Glutamatergic neuron (in vitro differentiated cells): Measurements from ENCODE around the gene ANOS1. TPM values are rescaled to one million over a fixed set of nuclear protein-coding genes. Genes with fewer than 3 reads are reported as not detected.

Source experiments
- DNase-seq: peaks from one replicate; pipeline ENCODE4 v3.0.0; 2022
- H3K27ac Mint-ChIP-seq: one replicate; pipeline ENCODE4 v1.8.0; 2020; ENCODE audit warnings: mild to moderate bottlenecking, mixed read lengths, inconsistent platforms; ENCODE audit not compliant: unreplicated experiment
- H3K27me3 Mint-ChIP-seq: one replicate; pipeline ENCODE4 v1.8.0; 2020; ENCODE audit warnings: mild to moderate bottlenecking, moderate library complexity, mixed read lengths, inconsistent platforms; ENCODE audit not compliant: unreplicated experiment
- H3K36me3 Mint-ChIP-seq: one replicate; pipeline ENCODE4 v1.8.0; 2020; ENCODE audit warnings: mild to moderate bottlenecking, mixed read lengths, inconsistent platforms; ENCODE audit not compliant: unreplicated experiment
- H3K4me1 Mint-ChIP-seq: one replicate; pipeline ENCODE4 v1.8.0; 2020; ENCODE audit warnings: mild to moderate bottlenecking, low read depth, mixed read lengths, inconsistent platforms; ENCODE audit not compliant: unreplicated experiment
- H3K4me3 Mint-ChIP-seq: one replicate; pipeline ENCODE4 v1.8.0; 2020; ENCODE audit warnings: mild to moderate bottlenecking, mixed read lengths, inconsistent platforms; ENCODE audit not compliant: unreplicated experiment
- H3K9me3 Mint-ChIP-seq: one replicate; pipeline ENCODE4 v1.8.0; 2020; ENCODE audit warnings: mild to moderate bottlenecking, moderate library complexity, mixed read lengths, inconsistent platforms; ENCODE audit not compliant: unreplicated experiment
- CTCF ChIP-seq: fragments of 200-600 bp; sonication (generic); IDR thresholded peaks from one replicate; pipeline ENCODE4 v1.5.0; 2021; ENCODE audit not compliant: partially characterized antibody, unreplicated experiment
- total RNA-seq: library from RNA; stranded (reverse); fragmentation: NEBNext Ultra II Directional; extraction: Animal tissue kit (Norgen Biotek cat#: 25700); gene quantifications from one replicate; pipeline ENCODE4 v1.2.1, GENCODE V29; 2021; ENCODE audit not compliant: unreplicated experiment

The ANOS1 gene
- total RNA-seq, 1 donor from 2014 or later = 1.0 TPM

GRCh38 chrX:8576821-8577220, 155.1 kb downstream of the ANOS1 start:
- TF ChIP-seq CTCF = no peak
- no peak for DNase-seq
- H3K27me3 Mint-ChIP-seq = peaks cover 2% of the 10 kb centered on the region
- H3K27ac Mint-ChIP-seq = no peak overlapping the region
- H3K4me3 Mint-ChIP-seq = no peak overlapping the region
- H3K9me3 Mint-ChIP-seq = no peaks in the 10 kb centered on the region
- H3K4me1 Mint-ChIP-seq = peaks cover 2% of the 10 kb centered on the region
- no peaks in the 10 kb centered on the region for H3K36me3 Mint-ChIP-seq

GRCh38 chrX:8565729-8566128, 166.2 kb downstream of the ANOS1 start:
- no peaks in the 10 kb centered on the region for H3K36me3 Mint-ChIP-seq
- TF ChIP-seq CTCF = no peak
- no peak for DNase-seq
- no peaks in the 10 kb centered on the region for H3K27me3 Mint-ChIP-seq
- H3K9me3 Mint-ChIP-seq = no peaks in the 10 kb centered on the region
- H3K4me1 Mint-ChIP-seq = no peaks in the 10 kb centered on the region
- H3K27ac Mint-ChIP-seq = no peak overlapping the region
- no peak overlapping the region for H3K4me3 Mint-ChIP-seq

- Mint-ChIP-seq H3K4me1 (no peaks in the 10 kb centered on the region), H3K9me3 (no peaks in the 10 kb centered on the region), H3K27me3 (no peaks in the 10 kb centered on the region), H3K4me3 (no peak overlapping the region), H3K36me3 (no peaks in the 10 kb centered on the region), H3K27ac (no peak overlapping the region)
- no peak for DNase-seq
- no peak for TF ChIP-seq CTCF
Measured at GRCh38 chrX:8548446-8548845, 183.5 kb downstream of the ANOS1 start.

GRCh38 chrX:8546715-8547114, 185.2 kb downstream of the ANOS1 start:
- DNase-seq = no peak
- Mint-ChIP-seq H3K4me1 (no peaks in the 10 kb centered on the region), H3K27ac (no peak overlapping the region), H3K36me3 (no peaks in the 10 kb centered on the region), H3K27me3 (no peaks in the 10 kb centered on the region), H3K9me3 (no peaks in the 10 kb centered on the region), H3K4me3 (no peak overlapping the region)
- TF ChIP-seq CTCF = no peak

- no peak for DNase-seq
- H3K36me3 Mint-ChIP-seq = no peaks in the 10 kb centered on the region
Measured at GRCh38 chrX:8520791-8521190, 211.1 kb downstream of the ANOS1 start.

More at GRCh38 chrX:8520791-8521190, 211.1 kb downstream of the ANOS1 start:
- Mint-ChIP-seq H3K4me1 (peaks cover 4% of the 10 kb centered on the region), H3K4me3 (no peak overlapping the region), H3K27ac (no peak overlapping the region), H3K9me3 (no peaks in the 10 kb centered on the region), H3K27me3 (no peaks in the 10 kb centered on the region)
- TF ChIP-seq CTCF = no peak
